NCI-H345 treated with DMSO at 0.1 percent for 48 hours (cell line): ENCODE results near the gene BAHCC1.
A peak's percentile ranks its signal among the peaks of the same experiment; 100 is the strongest.
"Not testable (repeated sequence)": the region's sequence is repeated elsewhere in the genome, so short reads cannot be mapped to it uniquely, and the experiment has no call there.

Experiments used
- DNase-seq: peaks from one replicate; lab custom pipeline; 2025; ENCODE audit not compliant: unreplicated experiment; lab: John Stamatoyannopoulos, UW

BAHCC1 gene

GRCh38 chr17:81425716-81426392, 30.6 kb downstream of the BAHCC1 start:
- DNase-seq: not testable (repeated sequence)

- no peak for DNase-seq
Observed at GRCh38 chr17:81426393-81427172, 31.3 kb downstream of the BAHCC1 start.

- DNase-seq: peak; percentile 98
Observed at GRCh38 chr17:81427173-81428120, 32.2 kb downstream of the BAHCC1 start.

GRCh38 chr17:81428121-81428515, 32.9 kb downstream of the BAHCC1 start:
- peak; percentile 48 for DNase-seq

GRCh38 chr17:81428516-81428915, 33.3 kb downstream of the BAHCC1 start:
- no peak for DNase-seq

- peak; percentile 90 for DNase-seq
Observed at GRCh38 chr17:81428948-81429774, 33.9 kb downstream of the BAHCC1 start.

- peak; percentile 17 for DNase-seq
Observed at GRCh38 chr17:81429821-81430551, 34.7 kb downstream of the BAHCC1 start.

- no peak for DNase-seq
Observed at GRCh38 chr17:81431545-81432482, 36.6 kb downstream of the BAHCC1 start.

- DNase-seq: peak; percentile 88
Observed at GRCh38 chr17:81432941-81433340, 37.7 kb downstream of the BAHCC1 start.

- no peak for DNase-seq
Observed at GRCh38 chr17:81433656-81434055, 38.4 kb downstream of the BAHCC1 start.

- DNase-seq: no peak
Observed at GRCh38 chr17:81434072-81434471, 38.8 kb downstream of the BAHCC1 start.

- DNase-seq: no peak
Observed at GRCh38 chr17:81434681-81435417, 39.6 kb downstream of the BAHCC1 start.

- no peak for DNase-seq
Observed at GRCh38 chr17:81435652-81436293, 40.5 kb downstream of the BAHCC1 start.

- DNase-seq: no peak
Observed at GRCh38 chr17:81436294-81436849, 41.1 kb downstream of the BAHCC1 start.

- no peak for DNase-seq
Observed at GRCh38 chr17:81437191-81437651, 42.0 kb downstream of the BAHCC1 start.

GRCh38 chr17:81438007-81438659, 42.9 kb downstream of the BAHCC1 start:
- DNase-seq: no peak

GRCh38 chr17:81438688-81439087, 43.4 kb downstream of the BAHCC1 start:
- no peak for DNase-seq
